H9 (cell line): ENCODE measurements around the gene CCR5. TPM values are rescaled to one million over a fixed set of nuclear protein-coding genes. Genes with fewer than 3 reads are reported as not detected.

ENCODE experiments used
- DNase-seq: peaks from one replicate; pipeline ENCODE4 v3.0.0-alpha.2; 2017
- H2AFZ ChIP-seq: one replicate; pipeline ENCODE4 v1.6.1; 2013; ENCODE audit warnings: mild to moderate bottlenecking, low read length, control low read depth, moderate library complexity
- H2AK5ac ChIP-seq: 2 replicates; pipeline ENCODE4 v1.6.1; 2013; ENCODE audit warnings: low read length, control low read depth, mixed read lengths; ENCODE audit not compliant: insufficient read length
- H2BK120ac ChIP-seq: one replicate; pipeline ENCODE4 v1.6.1; 2013; ENCODE audit warnings: low read depth, mild to moderate bottlenecking, low read length, control low read depth, inconsistent platforms; ENCODE audit not compliant: poor library complexity, severe bottlenecking
- H2BK12ac ChIP-seq: 2 replicates; pipeline ENCODE4 v1.6.1; 2013; ENCODE audit warnings: low read length, control low read depth, mixed read lengths, low read depth; ENCODE audit not compliant: insufficient read length
- H2BK15ac ChIP-seq: 2 replicates; pipeline ENCODE4 v1.6.1; 2013; ENCODE audit warnings: low read depth, low read length, control low read depth
- H2BK20ac ChIP-seq: one replicate; pipeline ENCODE4 v1.6.1; 2013; ENCODE audit warnings: low read depth, mild to moderate bottlenecking, low read length, control low read depth, inconsistent platforms; ENCODE audit not compliant: poor library complexity, severe bottlenecking
- H2BK5ac ChIP-seq: 2 replicates; pipeline ENCODE4 v1.6.1; 2013; ENCODE audit warnings: low read length, control low read depth, mixed read lengths; ENCODE audit not compliant: insufficient read length
- H3K14ac ChIP-seq: 2 replicates; pipeline ENCODE4 v1.6.1; 2013; ENCODE audit warnings: low read length, control low read depth; ENCODE audit not compliant: insufficient read depth
- H3K18ac ChIP-seq: 2 replicates; pipeline ENCODE4 v1.6.1; 2013; ENCODE audit warnings: low read depth, mild to moderate bottlenecking, mixed read lengths, low read length, control low read depth; ENCODE audit not compliant: insufficient read length
- H3K23ac ChIP-seq: 2 replicates; pipeline ENCODE4 v1.6.1; 2013; ENCODE audit warnings: low read length, control low read depth, mixed read lengths, low read depth; ENCODE audit not compliant: insufficient read length
- H3K23me2 ChIP-seq: 2 replicates; pipeline ENCODE4 v1.6.1; 2013; ENCODE audit warnings: low read depth, mild to moderate bottlenecking, mixed read lengths, low read length, control low read depth; ENCODE audit not compliant: insufficient read length, poor library complexity, severe bottlenecking
- H3K27ac ChIP-seq: 2 replicates; pipeline ENCODE4 v1.5.1; 2013; ENCODE audit warnings: low read length, control low read depth, mixed read lengths, low read depth; ENCODE audit not compliant: insufficient read length
- H3K27me3 ChIP-seq: 2 replicates; pipeline ENCODE4 v1.6.1; 2013; ENCODE audit warnings: low read length, control low read depth, inconsistent platforms; ENCODE audit not compliant: insufficient read depth
- H3K4ac ChIP-seq: 2 replicates; pipeline ENCODE4 v1.6.1; 2013; ENCODE audit warnings: low read depth, mild to moderate bottlenecking, control low read depth, inconsistent platforms, low read length, moderate library complexity
- H3K4me1 ChIP-seq: 2 replicates; pipeline ENCODE4 v1.6.1; 2013; ENCODE audit warnings: low read length, control low read depth, inconsistent platforms; ENCODE audit not compliant: insufficient read depth
- H3K4me2 ChIP-seq: 2 replicates; pipeline ENCODE4 v1.6.1; 2013; ENCODE audit warnings: low read length, control low read depth, mixed read lengths; ENCODE audit not compliant: insufficient read length, insufficient read depth
- H3K56ac ChIP-seq: 2 replicates; pipeline ENCODE4 v1.6.1; 2013; ENCODE audit warnings: low read depth, mild to moderate bottlenecking, mixed read lengths, low read length, control low read depth; ENCODE audit not compliant: insufficient read length
- H3K79me1 ChIP-seq: 2 replicates; pipeline ENCODE4 v1.6.1; 2013; ENCODE audit warnings: low read depth, mild to moderate bottlenecking, moderate library complexity, low read length, control low read depth, inconsistent platforms; ENCODE audit not compliant: insufficient read depth, poor library complexity, severe bottlenecking
- H3K79me2 ChIP-seq: 2 replicates; pipeline ENCODE4 v1.6.1; 2013; ENCODE audit warnings: low read length, control low read depth, inconsistent platforms; ENCODE audit not compliant: insufficient read depth
- H3K9ac ChIP-seq: 2 replicates; pipeline ENCODE4 v1.6.1; 2013; ENCODE audit warnings: low read length, control low read depth, mixed read lengths; ENCODE audit not compliant: insufficient read length; ENCODE audit errors: extremely low read depth
- H3K9me3 ChIP-seq: one replicate; pipeline ENCODE4 v1.6.1; 2013; ENCODE audit warnings: low read depth, low read length, inconsistent platforms; ENCODE audit not compliant: control insufficient read depth
- H3T11ph ChIP-seq: one replicate; pipeline ENCODE4 v1.6.1; 2013; ENCODE audit warnings: mild to moderate bottlenecking, low read length, control low read depth, inconsistent platforms
- H4K20me1 ChIP-seq: one replicate; pipeline ENCODE4 v1.6.1; 2013; ENCODE audit not compliant: control insufficient read depth, insufficient read length, insufficient read depth
- H4K5ac ChIP-seq: 2 replicates; pipeline ENCODE4 v1.6.1; 2013; ENCODE audit warnings: low read depth, mild to moderate bottlenecking, mixed read lengths, low read length, control low read depth; ENCODE audit not compliant: insufficient read length
- H4K8ac ChIP-seq: replicated peaks from 2 replicates; pipeline ENCODE4 v1.6.1; 2013; ENCODE audit warnings: low read length, control low read depth, mixed read lengths, low read depth; ENCODE audit not compliant: insufficient read length
- H4K91ac ChIP-seq: 2 replicates; pipeline ENCODE4 v1.6.1; 2013; ENCODE audit warnings: low read depth, mild to moderate bottlenecking, moderate library complexity, mixed read lengths, low read length, control low read depth; ENCODE audit not compliant: insufficient read length
- H3K27ac Mint-ChIP-seq, 3 experiments: 2 replicates in 2 of 3; 3 replicates in 1 of 3; pipeline ENCODE4 v1.8.0; 2020 to 2021; ENCODE audit warnings: mixed read lengths in 3 of 3, mild to moderate bottlenecking in 1 of 3, moderate library complexity in 1 of 3
- H3K27me3 Mint-ChIP-seq: 2 replicates; pipeline ENCODE4 v1.8.0; 2021; ENCODE audit warnings: low read depth, mild to moderate bottlenecking, moderate library complexity, mixed read lengths
- H3K36me3 Mint-ChIP-seq, 3 experiments: 2 replicates in 2 of 3; 3 replicates in 1 of 3; pipeline ENCODE4 v1.8.0; 2020 to 2021; ENCODE audit warnings: low read depth in 3 of 3, mixed read lengths in 3 of 3; ENCODE audit not compliant: insufficient read depth in 1 of 3
- H3K4me1 Mint-ChIP-seq, 2 experiments: 2 replicates each; pipeline ENCODE4 v1.8.0; 2020; ENCODE audit warnings: mixed read lengths in 2 of 2
- H3K4me3 Mint-ChIP-seq, 2 experiments: 2 replicates in 1 of 2; 3 replicates in 1 of 2; pipeline ENCODE4 v1.8.0; 2020 to 2021; ENCODE audit warnings: mild to moderate bottlenecking in 2 of 2, mixed read lengths in 2 of 2, moderate library complexity in 1 of 2
- H3K9me3 Mint-ChIP-seq, 2 experiments: 2 replicates in 1 of 2; 3 replicates in 1 of 2; pipeline ENCODE4 v1.8.0; 2020; ENCODE audit warnings: mild to moderate bottlenecking in 2 of 2, mixed read lengths in 2 of 2, moderate library complexity in 1 of 2
- WGBS: extraction: QIAGEN DNeasy Blood & Tissue Kit; methylation state at CpG from one replicate; pipeline ENCODE4 v1.1.7; 2013; ENCODE audit warnings: missing lambda C conversion rate, low lambda C conversion rate, mixed read lengths; ENCODE audit not compliant: insufficient read length; ENCODE audit errors: extremely low coverage; 5-methylcytosine and 5-hydroxymethylcytosine counted together
- total RNA-seq: library from RNA; stranded (reverse); gene quantifications from 2 replicates; pipeline ENCODE4 v1.2.1, GENCODE V29; 2021
- TF ChIP-seq, protein P1 (sequence below): fragments of 200-600 bp; sonication (generic); conservative IDR thresholded peaks from 3 replicates; pipeline ENCODE4 v1.8.0; 2021; ENCODE audit warnings: antibody characterized with exemption, mild to moderate bottlenecking

The CCR5 gene
- total RNA-seq, 1 experiment from 2014 or later, result not detected

DNA sequence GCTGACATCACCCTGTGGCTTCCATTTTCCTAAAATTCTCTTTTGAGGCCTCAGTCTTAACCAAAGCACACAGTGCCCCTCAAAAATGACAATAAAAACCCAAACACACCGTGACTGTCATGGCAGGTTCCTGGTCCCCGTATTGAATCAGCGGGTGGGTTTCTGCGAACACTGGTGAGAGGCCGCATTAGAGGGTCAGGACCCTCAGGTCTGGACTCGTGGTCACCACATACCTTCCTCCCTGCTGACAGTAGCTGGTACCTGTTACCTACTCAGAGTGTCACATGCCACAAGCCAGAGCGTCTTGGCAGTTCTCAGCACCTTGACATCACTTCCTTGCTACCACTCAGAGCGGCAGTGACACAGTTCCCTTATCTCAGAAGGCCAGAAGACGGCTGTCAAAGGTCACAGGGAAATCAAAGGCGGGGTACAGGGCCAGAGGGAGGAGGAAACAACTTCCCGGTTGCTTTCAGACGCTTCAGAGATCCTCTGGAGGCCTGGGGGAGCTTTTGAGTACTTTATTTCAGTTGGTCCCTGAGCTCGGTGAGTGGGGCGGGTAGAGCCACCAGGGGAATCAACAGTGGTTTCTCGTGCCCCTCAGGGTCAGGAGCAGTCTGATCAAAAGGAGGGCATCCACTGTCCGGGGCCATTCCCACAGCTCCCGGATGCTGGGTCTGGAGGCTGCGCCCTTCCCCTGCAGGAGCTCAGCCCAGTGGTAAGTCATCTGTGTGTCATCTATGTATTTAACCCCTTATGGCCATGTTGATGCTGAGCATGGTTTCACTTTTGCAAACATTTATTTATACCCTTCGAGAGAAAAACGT, 36.3 kb downstream of the CCR5 start, which contains the start of the genes CCR5AS and CCRL2:
CCR5AS (minus strand) TSS at position 279 of the 824 bp plus-strand sequence.
CCRL2 (plus strand) TSS at position 472 of the 824 bp plus-strand sequence. CDS start 821 bp downstream, outside the sequence.
- no peaks in the 10 kb centered on the region for H3K23me2 ChIP-seq
- Mint-ChIP-seq H3K9me3 (no peaks in the 10 kb centered on the region; a peak in 1 of 5 replicates), H3K4me1 (peaks cover 2 to 5% of the 10 kb centered on the region in 2 experiments; a peak in 2 of 4 replicates), H3K4me3 (no peak within 1 kb of the TSS), H3K27me3 (peaks cover 4% of the 10 kb centered on the region), H3K36me3 (no peaks in the 10 kb centered on the region), H3K27ac (no peak within 1 kb of the TSS)
- no peak within 1 kb of the TSS for H3K14ac ChIP-seq
- H3K4me2 ChIP-seq, result no peak within 1 kb of the TSS
- no peak within 1 kb of the TSS for H3K27ac ChIP-seq
- H2BK15ac ChIP-seq, result no peak within 1 kb of the TSS
- no peaks in the 10 kb centered on the region for H4K20me1 ChIP-seq
- H3K4me1 ChIP-seq, result no peaks in the 10 kb centered on the region
- H3K79me2 ChIP-seq, result no peaks in the 10 kb centered on the region
- DNase-seq, result no peak
- H3T11ph ChIP-seq, result no peak within 1 kb of the TSS
- no peak within 1 kb of the TSS for H2BK12ac ChIP-seq
- H4K8ac ChIP-seq, result no peak within 1 kb of the TSS
- no peak within 1 kb of the TSS for H3K9ac ChIP-seq
- H2BK120ac ChIP-seq, result no peak within 1 kb of the TSS
- TF ChIP-seq, protein P1, sequence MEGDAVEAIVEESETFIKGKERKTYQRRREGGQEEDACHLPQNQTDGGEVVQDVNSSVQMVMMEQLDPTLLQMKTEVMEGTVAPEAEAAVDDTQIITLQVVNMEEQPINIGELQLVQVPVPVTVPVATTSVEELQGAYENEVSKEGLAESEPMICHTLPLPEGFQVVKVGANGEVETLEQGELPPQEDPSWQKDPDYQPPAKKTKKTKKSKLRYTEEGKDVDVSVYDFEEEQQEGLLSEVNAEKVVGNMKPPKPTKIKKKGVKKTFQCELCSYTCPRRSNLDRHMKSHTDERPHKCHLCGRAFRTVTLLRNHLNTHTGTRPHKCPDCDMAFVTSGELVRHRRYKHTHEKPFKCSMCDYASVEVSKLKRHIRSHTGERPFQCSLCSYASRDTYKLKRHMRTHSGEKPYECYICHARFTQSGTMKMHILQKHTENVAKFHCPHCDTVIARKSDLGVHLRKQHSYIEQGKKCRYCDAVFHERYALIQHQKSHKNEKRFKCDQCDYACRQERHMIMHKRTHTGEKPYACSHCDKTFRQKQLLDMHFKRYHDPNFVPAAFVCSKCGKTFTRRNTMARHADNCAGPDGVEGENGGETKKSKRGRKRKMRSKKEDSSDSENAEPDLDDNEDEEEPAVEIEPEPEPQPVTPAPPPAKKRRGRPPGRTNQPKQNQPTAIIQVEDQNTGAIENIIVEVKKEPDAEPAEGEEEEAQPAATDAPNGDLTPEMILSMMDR, result no peak
- no peak within 1 kb of the TSS for H3K56ac ChIP-seq
- H2BK20ac ChIP-seq, result no peak within 1 kb of the TSS
- no peak within 1 kb of the TSS for H2BK5ac ChIP-seq
- H3K9me3 ChIP-seq, result no peaks in the 10 kb centered on the region
- H3K4ac ChIP-seq, result no peak within 1 kb of the TSS
- H4K91ac ChIP-seq, result no peak within 1 kb of the TSS
- H3K23ac ChIP-seq, result no peak within 1 kb of the TSS
- H4K5ac ChIP-seq, result no peak within 1 kb of the TSS
- WGBS, result no CpG with 5 or more reads among the region's 20 CpGs
- H3K18ac ChIP-seq, result no peak within 1 kb of the TSS
- H2AFZ ChIP-seq, result no peak within 1 kb of the TSS
- H3K27me3 ChIP-seq, result no peaks in the 10 kb centered on the region
- H2AK5ac ChIP-seq, result no peak within 1 kb of the TSS
- H3K79me1 ChIP-seq, result no peaks in the 10 kb centered on the region
